GM23248 (cell line): Measurements from ENCODE around the gene HECTD4. TPM values are rescaled to one million over a fixed set of nuclear protein-coding genes. Genes with fewer than 3 reads are reported as not detected.

Experiments
- DNase-seq: peaks from one replicate; pipeline ENCODE4 v3.0.0-alpha.2; 2015
- H2AFZ ChIP-seq: fragments of 200-600 bp; sonication (generic); 2 replicates; pipeline ENCODE4 v1.6.1; 2016; ENCODE audit warnings: antibody characterized with exemption
- H3F3A ChIP-seq: fragments of 200-600 bp; sonication (generic); 2 replicates; pipeline ENCODE4 v1.6.1; 2016; ENCODE audit warnings: mild to moderate bottlenecking, antibody characterized with exemption, mixed run types; ENCODE audit not compliant: insufficient read depth
- H3K27ac ChIP-seq: fragments of 200-600 bp; sonication (generic); 2 replicates; pipeline ENCODE4 v1.5.1; 2016; ENCODE audit warnings: mild to moderate bottlenecking
- H3K27me3 ChIP-seq: fragments of 200-600 bp; sonication (generic); replicated peaks from 2 replicates; pipeline ENCODE4 v1.6.1; 2016; ENCODE audit warnings: mild to moderate bottlenecking; ENCODE audit not compliant: insufficient read depth
- H3K36me3 ChIP-seq: fragments of 200-600 bp; sonication (generic); 2 replicates; pipeline ENCODE4 v1.6.1; 2016; ENCODE audit warnings: low read depth, mild to moderate bottlenecking
- H3K4me1 ChIP-seq: fragments of 200-600 bp; sonication (generic); 2 replicates; pipeline ENCODE4 v1.6.1; 2016; ENCODE audit warnings: mild to moderate bottlenecking; ENCODE audit not compliant: insufficient read depth
- H3K4me2 ChIP-seq: fragments of 200-600 bp; sonication (generic); one replicate; pipeline ENCODE4 v1.6.1; 2016; ENCODE audit warnings: mild to moderate bottlenecking; ENCODE audit not compliant: unreplicated experiment
- H3K4me3 ChIP-seq: fragments of 200-600 bp; sonication (generic); 2 replicates; pipeline ENCODE4 v1.5.1; 2016; ENCODE audit warnings: mild to moderate bottlenecking
- H3K79me2 ChIP-seq: fragments of 200-600 bp; sonication (generic); 2 replicates; pipeline ENCODE4 v1.6.1; 2016; ENCODE audit warnings: mild to moderate bottlenecking; ENCODE audit not compliant: insufficient read depth
- H3K9ac ChIP-seq: fragments of 200-600 bp; sonication (generic); 2 replicates; pipeline ENCODE4 v1.6.1; 2016; ENCODE audit warnings: mild to moderate bottlenecking
- H3K9me2 ChIP-seq: fragments of 200-600 bp; sonication (generic); 2 replicates; pipeline ENCODE4 v1.6.1; 2016; ENCODE audit warnings: mixed run types, mild to moderate bottlenecking, moderate library complexity; ENCODE audit not compliant: insufficient read depth
- H3K9me3 ChIP-seq: fragments of 200-600 bp; sonication (generic); one replicate; pipeline ENCODE4 v1.6.1; 2017; ENCODE audit warnings: low read depth
- H4K20me1 ChIP-seq: fragments of 200-600 bp; sonication (generic); 2 replicates; pipeline ENCODE4 v1.6.0; 2016; ENCODE audit not compliant: insufficient read depth
- EZH2 ChIP-seq: fragments of 200-600 bp; sonication (generic); IDR thresholded peaks from 2 replicates; pipeline ENCODE4 v1.6.1; 2018; ENCODE audit warnings: antibody characterized with exemption, mild to moderate bottlenecking; ENCODE audit not compliant: insufficient read depth, poor library complexity, severe bottlenecking
- EZH2phosphoT487 ChIP-seq: fragments of 200-600 bp; sonication (generic); IDR thresholded peaks from 2 replicates; pipeline ENCODE4 v1.6.1; 2018; ENCODE audit warnings: antibody characterized with exemption, moderate library complexity, mild to moderate bottlenecking, low read depth; ENCODE audit not compliant: insufficient read depth
- WGBS, 2 experiments: methylation state at CpG; one replicate each; pipeline ENCODE4 v1.1.6; 2015 to 2017; ENCODE audit warnings: low lambda C conversion rate in 2 of 2, low coverage in 1 of 2; ENCODE audit errors: missing lambda C conversion rate in 2 of 2; 5-methylcytosine and 5-hydroxymethylcytosine counted together
- in situ Hi-C: fragments of 300-500 bp; cut with MboI; formaldehyde crosslinking; loops from 2 replicates; pipeline ENCODE4 v1.15.0; 2020
- polyA plus RNA-seq: library from polyadenylated mRNA; unstranded; fragments of >200 nt; fragmentation: Nextera tagmentation; extraction: Ambion mirVana; gene quantifications from 2 replicates; pipeline ENCODE4 v1.2.1, GENCODE V29; 2016
- total RNA-seq: library from RNA; depleted of rRNA; stranded (reverse); fragments of >200 nt; shearing (Covaris generic); gene quantifications from 2 replicates; pipeline ENCODE4 v1.2.3, GENCODE V29; 2014

HECTD4 gene
- total and polyA plus RNA-seq, 2 experiments from 2014 or later = 7.5 to 8.9 TPM

DNA sequence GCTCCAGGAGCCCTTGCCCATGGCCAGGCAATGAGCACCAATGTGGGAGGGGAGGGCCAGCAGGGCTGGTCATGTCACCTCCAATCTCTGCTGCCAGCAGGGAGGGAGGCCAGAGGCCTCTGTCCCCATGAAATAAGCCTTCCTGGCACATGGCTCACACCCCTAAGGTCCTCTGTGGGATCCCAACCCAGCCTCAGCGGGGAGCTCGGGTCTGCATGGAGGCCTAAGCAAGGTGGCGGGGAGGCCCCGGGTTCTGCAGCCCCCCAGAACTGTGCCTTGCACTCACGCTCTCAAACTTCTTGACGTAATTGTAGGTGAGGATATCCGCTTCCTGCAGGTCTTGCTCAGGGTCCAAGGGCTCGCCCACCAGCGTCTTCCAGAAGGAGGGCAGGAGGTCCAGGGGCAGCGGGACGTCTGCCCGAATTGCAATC is 215.2 kb downstream of the HECTD4 start:
- in situ Hi-C loops = no loop called here
- Histone ChIP-seq H3K4me2 (no peak overlapping the region), H3K9me3 (no peaks in the 10 kb centered on the region), H3K9ac (no peak overlapping the region), H3K36me3 (no peaks in the 10 kb centered on the region), H3F3A (no peaks in the 10 kb centered on the region), H3K4me3 (no peak overlapping the region), H3K9me2 (no peaks in the 10 kb centered on the region), H3K27me3 (no peaks in the 10 kb centered on the region), H4K20me1 (no peaks in the 10 kb centered on the region), H2AFZ (no peak overlapping the region), H3K79me2 (no peaks in the 10 kb centered on the region), H3K4me1 (no peaks in the 10 kb centered on the region), H3K27ac (no peak overlapping the region)
- no peak for DNase-seq
- TF ChIP-seq EZH2phosphoT487 (no peak), EZH2 (no peak)
- 90 to 93% methylated on average over 11 to 12 of the region's 12 CpGs for WGBS, 2 experiments

DNA sequence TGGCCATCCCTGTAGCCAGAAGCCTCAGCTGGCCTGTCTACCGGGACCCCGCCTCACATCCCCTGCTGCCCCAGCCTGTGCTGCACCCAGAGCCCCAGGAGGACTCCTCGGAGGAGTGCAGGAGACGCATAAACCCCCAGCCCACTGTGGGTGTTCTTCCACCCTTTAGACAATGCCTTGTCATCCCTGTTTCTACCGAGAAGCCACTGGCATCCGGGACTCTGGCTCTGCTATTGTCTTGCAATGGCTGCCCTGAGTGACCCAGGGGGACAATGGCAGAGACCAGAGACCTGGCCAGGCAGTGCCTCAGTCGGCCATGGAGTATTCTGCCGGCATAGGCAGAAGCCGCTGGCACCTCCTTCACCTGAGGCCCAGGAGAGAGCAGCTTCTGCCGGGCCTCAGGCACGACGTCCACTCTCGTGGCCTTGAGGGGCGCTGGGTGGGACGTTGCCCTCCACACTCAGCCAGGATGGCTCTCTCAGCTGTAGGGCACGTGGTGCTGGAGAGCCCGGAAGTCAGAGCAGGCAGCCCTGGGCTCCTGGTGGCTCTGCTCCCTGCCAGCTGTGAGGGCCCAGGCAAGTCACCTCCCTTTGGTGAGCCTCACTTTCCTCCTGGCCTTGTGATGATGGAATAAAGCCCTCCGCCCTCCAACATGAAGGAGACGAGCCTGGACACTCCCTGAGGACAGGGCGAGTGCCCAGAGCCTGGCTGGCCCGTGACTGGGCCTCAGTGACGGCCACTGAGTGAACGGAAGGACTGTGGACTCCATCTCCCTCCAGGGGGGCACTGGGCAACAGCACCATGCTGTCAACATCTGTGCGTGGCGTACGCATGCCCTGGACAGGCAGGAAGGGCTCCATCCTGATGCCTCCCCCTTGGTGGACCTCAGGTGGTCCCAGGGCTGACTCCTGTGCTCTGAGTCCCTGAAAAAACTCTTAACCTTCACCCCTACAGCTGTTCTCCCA is 215.9 kb downstream of the HECTD4 start:
- Histone ChIP-seq H3K9me2 (no peaks in the 10 kb centered on the region), H3K4me2 (no peak overlapping the region), H3K9me3 (no peaks in the 10 kb centered on the region), H2AFZ (no peak overlapping the region), H3K4me1 (no peaks in the 10 kb centered on the region), H3K36me3 (no peaks in the 10 kb centered on the region), H3K79me2 (no peaks in the 10 kb centered on the region), H3K9ac (no peak overlapping the region), H3F3A (no peaks in the 10 kb centered on the region), H3K27ac (no peak overlapping the region), H4K20me1 (no peaks in the 10 kb centered on the region), H3K4me3 (no peak overlapping the region), H3K27me3 (no peaks in the 10 kb centered on the region)
- 91 to 92% methylated on average over 26 of the region's 26 CpGs for WGBS, 2 experiments
- TF ChIP-seq EZH2 (no peak), EZH2phosphoT487 (no peak)
- in situ Hi-C loops = no loop called here
- no peak for DNase-seq

DNA sequence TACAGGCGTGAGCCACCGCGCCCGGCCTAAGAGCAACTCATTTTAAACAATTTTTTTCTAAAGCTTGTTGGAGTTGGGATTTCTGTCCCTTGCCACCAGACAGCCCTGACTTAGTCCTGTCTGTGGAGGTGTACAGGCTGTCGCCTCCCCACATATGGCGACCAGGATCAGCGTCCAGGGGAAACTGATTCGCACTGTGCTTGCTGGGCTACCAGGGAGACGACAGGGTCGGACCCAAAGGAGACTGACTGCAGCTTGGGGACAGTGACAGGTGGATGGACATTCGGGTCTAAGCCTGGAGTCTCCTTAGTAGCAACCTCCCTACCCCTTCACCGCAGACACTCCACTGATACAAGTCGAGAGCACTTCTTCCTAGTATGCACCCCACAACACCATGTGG is 216.6 kb downstream of the HECTD4 start:
- Histone ChIP-seq H3K9me3 (no peaks in the 10 kb centered on the region), H3K9ac (no peak overlapping the region), H2AFZ (no peak overlapping the region), H3K36me3 (no peaks in the 10 kb centered on the region), H3K4me1 (no peaks in the 10 kb centered on the region), H3K27me3 (no peaks in the 10 kb centered on the region), H3K4me2 (no peak overlapping the region), H3K79me2 (no peaks in the 10 kb centered on the region), H3K9me2 (no peaks in the 10 kb centered on the region), H3K27ac (no peak overlapping the region), H3F3A (no peaks in the 10 kb centered on the region), H4K20me1 (no peaks in the 10 kb centered on the region), H3K4me3 (no peak overlapping the region)
- in situ Hi-C loops = no loop called here
- DNase-seq = no peak
- 97 to 98% methylated on average over 13 of the region's 13 CpGs for WGBS, 2 experiments
- no peak for TF ChIP-seq EZH2
- TF ChIP-seq EZH2phosphoT487 = no peak

DNA sequence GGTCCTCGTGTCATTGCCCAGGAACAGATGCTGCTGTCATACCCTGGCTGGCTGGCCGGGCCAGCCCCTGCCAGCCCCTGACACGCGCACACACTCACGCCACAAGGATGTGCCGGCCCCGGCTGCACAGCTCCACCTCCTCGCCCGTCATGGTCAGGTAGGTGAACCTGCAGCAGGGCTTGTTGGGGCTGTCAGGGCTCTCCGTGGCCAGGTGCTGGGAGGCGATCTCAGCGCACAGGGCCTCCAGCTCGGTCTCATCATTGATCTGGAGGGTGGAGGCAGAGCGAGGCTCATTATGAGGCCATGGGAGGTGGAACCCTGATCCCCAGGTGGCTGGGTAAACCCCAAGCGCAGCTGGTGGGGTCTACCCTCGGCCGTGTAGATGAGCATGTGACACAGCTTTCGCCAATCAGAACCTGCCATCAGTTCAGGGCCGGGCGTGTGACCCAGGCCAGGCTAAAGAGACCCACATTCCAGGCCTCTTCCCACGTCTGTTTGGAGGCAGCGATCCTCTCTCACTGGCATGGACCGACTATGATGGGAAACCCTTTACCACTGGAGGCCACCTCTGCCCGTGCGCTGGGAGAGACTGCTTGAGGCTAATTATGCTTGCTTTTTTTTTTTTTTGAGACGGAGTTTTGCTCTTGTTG is 218.1 kb downstream of the HECTD4 start:
- WGBS, 2 experiments = 90 to 91% methylated on average over 24 to 26 of the region's 26 CpGs
- H3K4me1 ChIP-seq = no peaks in the 10 kb centered on the region
- TF ChIP-seq EZH2phosphoT487 = no peak
- TF ChIP-seq EZH2 = no peak
- H3K4me2 ChIP-seq = no peak overlapping the region
- H3K9me2 ChIP-seq = no peaks in the 10 kb centered on the region
- no peak overlapping the region for H2AFZ ChIP-seq
- in situ Hi-C loops = no loop called here
- H3K27me3 ChIP-seq = no peaks in the 10 kb centered on the region
- H3K4me3 ChIP-seq = no peak overlapping the region
- H4K20me1 ChIP-seq = no peaks in the 10 kb centered on the region
- DNase-seq = no peak
- no peaks in the 10 kb centered on the region for H3K9me3 ChIP-seq
- H3K79me2 ChIP-seq = no peaks in the 10 kb centered on the region
- no peak overlapping the region for H3K27ac ChIP-seq
- H3F3A ChIP-seq = no peaks in the 10 kb centered on the region
- 0 out of 2 replicates have a peak, but pooled peaks cover 2% of the 10 kb centered on the region for H3K36me3 ChIP-seq
- no peak overlapping the region for H3K9ac ChIP-seq
